ENCODE data around the gene SDF2L1.

Gene SDF2L1

DNA sequence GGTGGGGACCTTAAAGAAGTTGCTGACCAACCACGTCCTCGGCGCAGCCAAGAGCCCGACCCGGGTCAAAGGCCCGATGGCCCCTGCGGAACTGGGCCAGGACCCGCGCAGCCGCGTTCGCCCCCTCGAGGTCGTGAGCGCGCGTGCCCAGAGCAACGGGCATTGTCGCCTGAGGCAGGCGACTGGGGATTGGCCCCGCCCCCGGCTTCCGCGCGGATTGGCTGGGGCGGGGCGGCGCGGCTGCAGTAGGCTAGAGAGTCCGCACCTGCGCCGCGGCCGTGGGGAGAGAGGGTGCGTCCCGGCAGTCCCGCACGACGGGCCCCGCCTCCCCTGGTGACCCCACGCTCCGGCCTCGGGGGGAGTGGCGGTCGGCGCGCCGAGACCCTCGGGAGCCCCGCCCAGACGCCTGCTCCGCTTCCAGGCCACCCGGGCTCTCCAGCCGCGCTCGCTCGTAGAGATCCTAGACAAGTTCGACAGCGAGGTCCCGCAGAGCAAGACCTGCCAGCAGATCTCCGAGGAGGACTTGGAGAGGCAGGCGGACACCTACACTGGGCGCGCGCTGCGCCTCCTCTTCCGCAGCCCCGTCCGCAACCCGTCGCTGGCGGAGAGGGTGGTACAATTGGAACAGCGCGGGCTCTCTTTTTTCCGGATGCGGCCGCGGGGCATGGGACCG, 15.4 kb downstream of the SDF2L1 start:
- no peak for DNase-seq (ENCODE audit: low read depth)
- peak; percentile 40 for TF ChIP-seq CTCF (IDR thresholded peaks at IDR 0.05; ENCODE audit: low read depth, low read length, missing control alignments)
- H3K4me3 ChIP-seq (ENCODE audit: low read depth, low read length), result peak overlapping the region; percentile 77

- no peak for DNase-seq (ENCODE audit: low read depth)
- TF ChIP-seq CTCF (IDR thresholded peaks at IDR 0.05; ENCODE audit: low read depth, low read length, missing control alignments), result no peak
- H3K4me3 ChIP-seq (ENCODE audit: low read depth, low read length), result no peak overlapping the region
Measured at GRCh38 chr22:21659864-21660525, 17.9 kb downstream of the SDF2L1 start.

- no peak for TF ChIP-seq CTCF (IDR thresholded peaks at IDR 0.05; ENCODE audit: low read depth, low read length, missing control alignments)
- no peak for DNase-seq (ENCODE audit: low read depth)
- H3K4me3 ChIP-seq (ENCODE audit: low read depth, low read length), result no peak overlapping the region
Measured at GRCh38 chr22:21660904-21661303, 18.8 kb downstream of the SDF2L1 start.

GRCh38 chr22:21661991-21662390, 19.9 kb downstream of the SDF2L1 start:
- no peak for DNase-seq (ENCODE audit: low read depth)
- TF ChIP-seq CTCF (IDR thresholded peaks at IDR 0.05; ENCODE audit: low read depth, low read length, missing control alignments), result no peak
- H3K4me3 ChIP-seq (ENCODE audit: low read depth, low read length), result no peak overlapping the region

- H3K4me3 ChIP-seq (ENCODE audit: low read depth, low read length), result no peak overlapping the region
- DNase-seq (ENCODE audit: low read depth), result no peak
- no peak for TF ChIP-seq CTCF (IDR thresholded peaks at IDR 0.05; ENCODE audit: low read depth, low read length, missing control alignments)
Measured at GRCh38 chr22:21663738-21664137, 21.6 kb downstream of the SDF2L1 start.

DNA sequence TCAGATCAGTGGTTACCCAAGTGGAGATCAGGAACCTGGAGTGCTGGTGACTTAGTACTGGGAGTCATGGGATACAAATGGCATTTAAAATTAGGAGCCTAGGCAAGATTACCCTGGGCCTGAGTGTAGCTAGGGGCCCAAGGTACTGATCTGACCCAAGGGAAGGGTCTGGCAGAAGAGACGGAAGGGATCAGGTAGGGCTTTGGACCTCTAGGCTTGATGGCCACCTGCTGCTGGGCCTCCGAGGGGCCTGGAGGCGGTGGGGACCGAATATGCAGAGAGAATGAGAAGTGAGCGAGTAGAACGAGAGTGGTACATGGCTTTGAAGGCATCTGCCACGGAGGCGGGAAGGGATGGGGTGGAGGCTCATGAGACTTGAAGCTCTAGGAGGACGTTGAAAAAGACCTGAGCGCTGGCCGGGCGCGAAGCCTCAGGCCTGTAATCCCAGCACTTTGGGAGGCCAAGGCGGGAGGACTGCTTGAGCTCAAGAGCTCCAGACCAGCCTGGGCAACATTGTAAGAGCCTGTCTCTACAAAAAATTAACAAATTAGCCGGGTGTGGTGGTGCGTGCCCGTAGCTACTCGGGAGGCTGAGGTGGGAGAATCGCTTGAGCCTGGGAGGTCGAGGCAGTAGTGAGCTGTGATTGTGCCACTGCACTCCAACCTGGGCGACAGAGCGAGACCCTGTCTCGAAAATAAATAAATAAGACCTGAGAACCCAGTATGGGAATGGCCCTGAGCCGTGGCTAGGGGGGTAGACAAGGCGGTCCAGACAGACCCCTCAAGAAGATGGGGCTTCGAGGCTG, 23.1 kb downstream of the SDF2L1 start:
- H3K4me3 ChIP-seq (ENCODE audit: low read depth, low read length), result peak overlapping the region; percentile 85
- DNase-seq (ENCODE audit: low read depth), result no peak
- TF ChIP-seq CTCF (IDR thresholded peaks at IDR 0.05; ENCODE audit: low read depth, low read length, missing control alignments), result no peak

Measured in GM12864 (cell line).